ENCODE measurements around the gene DHX58. TPM values are rescaled to one million over a fixed set of nuclear protein-coding genes. Genes with fewer than 3 reads are reported as not detected.

The DHX58 gene
- total RNA-seq, 4 donors from 2014 or later = 12.9 to 21.3 (median 16.2) TPM

GRCh38 chr17:42090964-42091790 is 21.3 kb downstream of the DHX58 start:
- Histone ChIP-seq H3K36me3 (no peaks in the 10 kb centered on the region), H3K27me3 (no peaks in the 10 kb centered on the region), H3K4me3 (no peak overlapping the region), H3K9me3 (no peaks in the 10 kb centered on the region), H3K27ac (no peak overlapping the region), H3K4me1 (no peaks in the 10 kb centered on the region)
- intact Hi-C loops (cut with DNase I; ENCODE audit: low total_unique reads) = no loop called here
- TF ChIP-seq CTCF (IDR thresholded peaks at IDR 0.05) (no peak), POLR2A (IDR thresholded peaks at IDR 0.05) (no peak)
- no peak for DNase-seq

GRCh38 chr17:42088736-42089135 is 23.8 kb downstream of the DHX58 start:
- no peak overlapping the region for H3K4me3 ChIP-seq

GRCh38 chr17:42087736-42088705 is 24.5 kb downstream of the DHX58 start:
- Histone ChIP-seq H3K36me3 (no peaks in the 10 kb centered on the region), H3K9me3 (no peaks in the 10 kb centered on the region), H3K27me3 (no peaks in the 10 kb centered on the region), H3K27ac (no peak overlapping the region), H3K4me1 (no peaks in the 10 kb centered on the region), H3K4me3 (no peak overlapping the region)
- DNase-seq = no peak
- TF ChIP-seq CTCF (IDR thresholded peaks at IDR 0.05) (no peak), POLR2A (IDR thresholded peaks at IDR 0.05) (no peak)
- intact Hi-C loops (cut with DNase I; ENCODE audit: low total_unique reads) = no loop called here

More at GRCh38 chr17:42088736-42089135, 23.8 kb downstream of the DHX58 start:
- intact Hi-C loops (cut with DNase I; ENCODE audit: low total_unique reads) = no loop called here
- no peak overlapping the region for H3K27ac ChIP-seq
- no peaks in the 10 kb centered on the region for H3K36me3 ChIP-seq
- H3K4me1 ChIP-seq = no peaks in the 10 kb centered on the region
- no peak for DNase-seq
- TF ChIP-seq CTCF (IDR thresholded peaks at IDR 0.05) = no peak
- no peak for TF ChIP-seq POLR2A (IDR thresholded peaks at IDR 0.05)
- H3K9me3 ChIP-seq = no peaks in the 10 kb centered on the region
- H3K27me3 ChIP-seq = no peaks in the 10 kb centered on the region

DNA sequence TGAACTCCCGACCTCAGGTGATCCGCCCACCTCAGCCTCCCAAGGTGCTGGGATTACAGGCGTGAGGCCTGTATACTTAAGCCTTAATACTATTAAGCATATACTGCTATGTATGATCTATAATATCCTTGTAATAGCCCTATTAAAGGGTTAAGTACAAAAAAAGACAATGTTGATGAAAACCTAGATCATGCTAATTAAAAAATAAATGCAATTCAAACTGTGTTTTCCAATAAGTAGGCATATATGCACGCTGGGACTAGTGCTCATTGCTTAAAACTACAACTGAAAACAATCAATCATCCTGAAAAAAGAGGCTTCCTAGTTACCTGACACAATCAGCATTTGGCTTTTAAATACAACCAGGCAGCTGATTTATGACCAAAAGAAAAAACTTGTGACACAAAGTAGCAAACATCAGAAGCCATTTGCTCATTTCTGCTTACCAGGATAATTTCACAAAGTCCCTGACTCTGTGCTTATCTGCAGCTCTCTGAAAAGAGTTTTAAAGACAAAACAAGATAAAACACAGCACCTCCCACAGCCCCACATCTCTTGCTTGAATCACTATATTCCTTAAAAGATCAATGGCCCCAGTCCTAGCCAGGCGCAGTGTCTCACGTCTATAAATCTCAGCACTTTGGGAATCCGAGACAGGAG is 25.3 kb downstream of the DHX58 start:
- Histone ChIP-seq H3K4me3 (no peak overlapping the region), H3K27me3 (no peaks in the 10 kb centered on the region), H3K27ac (no peak overlapping the region), H3K36me3 (no peaks in the 10 kb centered on the region), H3K9me3 (no peaks in the 10 kb centered on the region), H3K4me1 (no peaks in the 10 kb centered on the region)
- intact Hi-C loops (cut with DNase I; ENCODE audit: low total_unique reads) = no loop called here
- TF ChIP-seq POLR2A (IDR thresholded peaks at IDR 0.05) = no peak
- no peak for TF ChIP-seq CTCF (IDR thresholded peaks at IDR 0.05)
- no peak for DNase-seq

Data from uterus (tissue), 4 donors.